ENCODE measurements around the gene GNAO1. TPM values are rescaled to one million over a fixed set of nuclear protein-coding genes. Genes with fewer than 3 reads are reported as not detected.
"Not testable (repeated sequence)": the region's sequence is repeated elsewhere in the genome, so short reads cannot be mapped to it uniquely, and the experiment has no call there.

GNAO1 gene
- total and polyA plus RNA-seq, 9 donors: 0.72 to 5.6 (median 2.7) TPM

DNA sequence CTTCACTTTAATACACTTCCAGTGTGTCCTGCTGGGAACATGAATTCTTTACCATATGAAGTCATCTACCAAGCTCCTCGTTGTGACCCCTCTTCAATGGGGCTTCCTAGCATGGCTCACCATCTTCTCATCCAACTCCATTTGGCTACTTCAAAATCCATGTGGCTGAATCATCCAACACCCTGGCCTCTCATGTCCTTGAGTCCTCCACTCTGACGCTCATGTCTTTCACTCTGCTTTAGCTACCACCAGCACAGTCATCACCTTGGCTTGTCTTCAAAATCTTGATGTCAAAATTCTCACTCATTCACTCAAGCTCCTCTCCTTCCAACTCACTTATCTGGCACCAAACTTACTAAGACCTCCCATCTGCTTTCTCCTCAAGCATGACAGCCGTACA is 198.3 kb downstream of the GNAO1 start:
- H3K4me1 ChIP-seq (ENCODE audit: insufficient read depth): no peaks in the 10 kb centered on the region
- H3K27me3 ChIP-seq: no peaks in the 10 kb centered on the region
- no peak overlapping the region for H3K27ac ChIP-seq
- WGBS, 3 donors: 84 to 92% (median 87%) methylated on average over 3 of the region's 3 CpGs
- H3K4me3 ChIP-seq: no peak overlapping the region
- intact Hi-C loops (cut with DNase I): no loop called here
- H3K36me3 ChIP-seq: no peaks in the 10 kb centered on the region
- DNase-seq: no peak
- no peaks in the 10 kb centered on the region for H3K9me3 ChIP-seq
- TF ChIP-seq EP300 (IDR thresholded peaks at IDR 0.05) (no peak), CTCF (IDR thresholded peaks at IDR 0.05) (no peak), POLR2A (IDR thresholded peaks at IDR 0.05) (no peak)

GRCh38 chr16:56396724-56397123 is 205.4 kb downstream of the GNAO1 start:
- H3K27me3 ChIP-seq; H3K4me3 ChIP-seq; intact Hi-C loops (cut with DNase I); H3K4me1 ChIP-seq (ENCODE audit: insufficient read depth); H3K27ac ChIP-seq; H3K9me3 ChIP-seq; DNase-seq; H3K36me3 ChIP-seq: not testable (repeated sequence)
- 78 to 91% (median 81%) methylated on average over 3 of the region's 3 CpGs for WGBS, 3 donors

GRCh38 chr16:56399047-56399446 is 207.8 kb downstream of the GNAO1 start:
- Histone ChIP-seq H3K27ac (no peak overlapping the region), H3K4me1 (ENCODE audit: insufficient read depth) (no peaks in the 10 kb centered on the region), H3K9me3 (no peaks in the 10 kb centered on the region), H3K4me3 (no peak overlapping the region), H3K27me3 (no peaks in the 10 kb centered on the region), H3K36me3 (no peaks in the 10 kb centered on the region)
- no peak for TF ChIP-seq EP300 (IDR thresholded peaks at IDR 0.05)
- no peak for TF ChIP-seq CTCF (IDR thresholded peaks at IDR 0.05)
- TF ChIP-seq POLR2A (IDR thresholded peaks at IDR 0.05): no peak
- WGBS, 3 donors: 52 to 79% (median 72%) methylated on average over 2 of the region's 2 CpGs
- intact Hi-C loops (cut with DNase I): no loop called here
- DNase-seq: no peak

- TF ChIP-seq CTCF (IDR thresholded peaks at IDR 0.05) (no peak), POLR2A (IDR thresholded peaks at IDR 0.05) (no peak), EP300 (IDR thresholded peaks at IDR 0.05) (no peak)
- Histone ChIP-seq H3K4me3 (no peak overlapping the region), H3K4me1 (ENCODE audit: insufficient read depth) (no peaks in the 10 kb centered on the region), H3K36me3 (no peaks in the 10 kb centered on the region), H3K9me3 (no peaks in the 10 kb centered on the region), H3K27me3 (no peaks in the 10 kb centered on the region), H3K27ac (no peak overlapping the region)
- DNase-seq: no peak
- 93 to 99% (median 94%) methylated on average over 2 of the region's 2 CpGs for WGBS, 3 donors
- intact Hi-C loops (cut with DNase I): no loop called here
Observed at GRCh38 chr16:56399486-56399885, 208.2 kb downstream of the GNAO1 start.

GRCh38 chr16:56400458-56400857 is 209.2 kb downstream of the GNAO1 start:
- no peak for DNase-seq
- intact Hi-C loops (cut with DNase I): loop anchor here in 1 of 4 donors (2.0 kb wide), 1 partner anchor 58 kb away; no protein-coding TSS in a partner anchor
- Histone ChIP-seq H3K4me3 (no peak overlapping the region), H3K4me1 (ENCODE audit: insufficient read depth) (no peaks in the 10 kb centered on the region), H3K36me3 (no peaks in the 10 kb centered on the region), H3K27ac (no peak overlapping the region), H3K9me3 (no peaks in the 10 kb centered on the region), H3K27me3 (no peaks in the 10 kb centered on the region)
- WGBS, 3 donors: 64 to 89% (median 66%) methylated on average over 5 of the region's 5 CpGs
- TF ChIP-seq EP300 (IDR thresholded peaks at IDR 0.05): no peak
- no peak for TF ChIP-seq POLR2A (IDR thresholded peaks at IDR 0.05)
- TF ChIP-seq CTCF (IDR thresholded peaks at IDR 0.05): no peak
